ENCODE results near the gene SPOCK2. TPM values are rescaled to one million over a fixed set of nuclear protein-coding genes. Genes with fewer than 3 reads are reported as not detected.
A peak's percentile ranks its signal among the peaks of the same experiment; 100 is the strongest.

The SPOCK2 gene
- polyA plus RNA-seq, 1 donor from 2014 or later: 5.6 TPM

DNA sequence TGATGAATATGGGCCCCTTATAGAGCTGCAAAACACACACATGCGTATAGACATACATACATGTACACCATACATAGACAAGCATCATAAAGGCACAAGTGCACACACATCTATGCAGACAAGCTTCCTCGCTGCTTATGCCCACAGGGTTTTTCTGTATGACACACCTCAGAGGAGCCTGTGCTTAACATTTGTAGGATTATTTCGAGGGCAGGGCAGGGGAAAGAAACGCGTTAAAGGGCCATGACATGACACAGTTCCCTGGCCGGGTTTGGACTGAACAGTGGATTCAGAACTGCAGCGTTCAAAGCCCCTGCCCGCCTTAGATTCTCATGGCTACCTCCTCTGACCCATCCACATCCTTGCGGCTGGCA, 79.3 kb downstream of the SPOCK2 start:
- Histone ChIP-seq H3K9me2 (ENCODE audit: insufficient read depth, low read length) (no peaks in the 10 kb centered on the region), H3K79me2 (replicated peaks; ENCODE audit: insufficient read depth, low read length) (no peaks in the 10 kb centered on the region), H3K9ac (ENCODE audit: low read length) (peak overlapping the region; percentile 23), H3K36me3 (ENCODE audit: insufficient read depth, low read length) (no peaks in the 10 kb centered on the region), H4K20me1 (ENCODE audit: insufficient read depth) (no peaks in the 10 kb centered on the region), H3K27ac (ENCODE audit: low read length) (no peak overlapping the region), H2AFZ (ENCODE audit: low read depth, low read length) (no peak overlapping the region), H3K4me3 (ENCODE audit: low read length) (no peak overlapping the region), H3K9me3 (ENCODE audit: low read length) (no peaks in the 10 kb centered on the region), H3K27me3 (ENCODE audit: insufficient read depth, low read depth, low read length) (no peaks in the 10 kb centered on the region), H3K4me2 (ENCODE audit: low read length) (no peak overlapping the region), H3F3A (ENCODE audit: insufficient read depth, low read length, poor library complexity, severe bottlenecking) (no peaks in the 10 kb centered on the region)
- no peak for TF ChIP-seq EP300 (conservative IDR thresholded peaks at IDR 0.05; ENCODE audit: poor library complexity, severe bottlenecking)
- no peak for TF ChIP-seq EZH2 (IDR thresholded peaks at IDR 0.05; ENCODE audit: borderline replicate concordance, insufficient read depth, low read length, poor library complexity, severe bottlenecking)
- TF ChIP-seq, protein P1, sequence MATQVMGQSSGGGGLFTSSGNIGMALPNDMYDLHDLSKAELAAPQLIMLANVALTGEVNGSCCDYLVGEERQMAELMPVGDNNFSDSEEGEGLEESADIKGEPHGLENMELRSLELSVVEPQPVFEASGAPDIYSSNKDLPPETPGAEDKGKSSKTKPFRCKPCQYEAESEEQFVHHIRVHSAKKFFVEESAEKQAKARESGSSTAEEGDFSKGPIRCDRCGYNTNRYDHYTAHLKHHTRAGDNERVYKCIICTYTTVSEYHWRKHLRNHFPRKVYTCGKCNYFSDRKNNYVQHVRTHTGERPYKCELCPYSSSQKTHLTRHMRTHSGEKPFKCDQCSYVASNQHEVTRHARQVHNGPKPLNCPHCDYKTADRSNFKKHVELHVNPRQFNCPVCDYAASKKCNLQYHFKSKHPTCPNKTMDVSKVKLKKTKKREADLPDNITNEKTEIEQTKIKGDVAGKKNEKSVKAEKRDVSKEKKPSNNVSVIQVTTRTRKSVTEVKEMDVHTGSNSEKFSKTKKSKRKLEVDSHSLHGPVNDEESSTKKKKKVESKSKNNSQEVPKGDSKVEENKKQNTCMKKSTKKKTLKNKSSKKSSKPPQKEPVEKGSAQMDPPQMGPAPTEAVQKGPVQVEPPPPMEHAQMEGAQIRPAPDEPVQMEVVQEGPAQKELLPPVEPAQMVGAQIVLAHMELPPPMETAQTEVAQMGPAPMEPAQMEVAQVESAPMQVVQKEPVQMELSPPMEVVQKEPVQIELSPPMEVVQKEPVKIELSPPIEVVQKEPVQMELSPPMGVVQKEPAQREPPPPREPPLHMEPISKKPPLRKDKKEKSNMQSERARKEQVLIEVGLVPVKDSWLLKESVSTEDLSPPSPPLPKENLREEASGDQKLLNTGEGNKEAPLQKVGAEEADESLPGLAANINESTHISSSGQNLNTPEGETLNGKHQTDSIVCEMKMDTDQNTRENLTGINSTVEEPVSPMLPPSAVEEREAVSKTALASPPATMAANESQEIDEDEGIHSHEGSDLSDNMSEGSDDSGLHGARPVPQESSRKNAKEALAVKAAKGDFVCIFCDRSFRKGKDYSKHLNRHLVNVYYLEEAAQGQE (IDR thresholded peaks at IDR 0.05; ENCODE audit: borderline replicate concordance): no peak
- no peak for TF ChIP-seq SMC3 (conservative IDR thresholded peaks at IDR 0.05; ENCODE audit: poor library complexity)
- TF ChIP-seq, protein P2, sequence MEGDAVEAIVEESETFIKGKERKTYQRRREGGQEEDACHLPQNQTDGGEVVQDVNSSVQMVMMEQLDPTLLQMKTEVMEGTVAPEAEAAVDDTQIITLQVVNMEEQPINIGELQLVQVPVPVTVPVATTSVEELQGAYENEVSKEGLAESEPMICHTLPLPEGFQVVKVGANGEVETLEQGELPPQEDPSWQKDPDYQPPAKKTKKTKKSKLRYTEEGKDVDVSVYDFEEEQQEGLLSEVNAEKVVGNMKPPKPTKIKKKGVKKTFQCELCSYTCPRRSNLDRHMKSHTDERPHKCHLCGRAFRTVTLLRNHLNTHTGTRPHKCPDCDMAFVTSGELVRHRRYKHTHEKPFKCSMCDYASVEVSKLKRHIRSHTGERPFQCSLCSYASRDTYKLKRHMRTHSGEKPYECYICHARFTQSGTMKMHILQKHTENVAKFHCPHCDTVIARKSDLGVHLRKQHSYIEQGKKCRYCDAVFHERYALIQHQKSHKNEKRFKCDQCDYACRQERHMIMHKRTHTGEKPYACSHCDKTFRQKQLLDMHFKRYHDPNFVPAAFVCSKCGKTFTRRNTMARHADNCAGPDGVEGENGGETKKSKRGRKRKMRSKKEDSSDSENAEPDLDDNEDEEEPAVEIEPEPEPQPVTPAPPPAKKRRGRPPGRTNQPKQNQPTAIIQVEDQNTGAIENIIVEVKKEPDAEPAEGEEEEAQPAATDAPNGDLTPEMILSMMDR (IDR thresholded peaks at IDR 0.05; ENCODE audit: poor library complexity, severe bottlenecking): no peak
- TF ChIP-seq TAF1 (IDR thresholded peaks at IDR 0.05; ENCODE audit: low read depth): no peak
- no peak for TF ChIP-seq POLR2AphosphoS5 (IDR thresholded peaks at IDR 0.05)
- no peak for TF ChIP-seq RAD21 (conservative IDR thresholded peaks at IDR 0.05)
- TF ChIP-seq MXI1 (conservative IDR thresholded peaks at IDR 0.05; ENCODE audit: poor library complexity, severe bottlenecking): no peak

Other genes starting within 250 kb of the SPOCK2 start
- 651 and 700 TPM in 2 replicates for gene PSAP, start 237.3 kb downstream of the SPOCK2 start, polyA plus RNA-seq
- gene CHST3, start 124.2 kb downstream of the SPOCK2 start, polyA plus RNA-seq: 4.1 and 6.0 TPM in 2 replicates
- 209 and 212 TPM in 2 replicates for gene ANAPC16, start 127.5 kb upstream of the SPOCK2 start, polyA plus RNA-seq
- 39.6 and 41.1 TPM in 2 replicates for gene ASCC1, start 127.7 kb upstream of the SPOCK2 start, polyA plus RNA-seq
- 29.7 and 29.9 TPM in 2 replicates for gene DDIT4, start 185.4 kb upstream of the SPOCK2 start, polyA plus RNA-seq